GM19397 (cell line): ENCODE measurements around the gene NAPB.

ENCODE experiments used
- ATAC-seq: cut with Tn5 transposase; IDR thresholded peaks from one replicate; pipeline ENCODE4 v1.9.1; 2021; ENCODE audit warnings: mild to moderate bottlenecking, moderate library complexity; ENCODE audit not compliant: unreplicated experiment

The NAPB gene

DNA sequence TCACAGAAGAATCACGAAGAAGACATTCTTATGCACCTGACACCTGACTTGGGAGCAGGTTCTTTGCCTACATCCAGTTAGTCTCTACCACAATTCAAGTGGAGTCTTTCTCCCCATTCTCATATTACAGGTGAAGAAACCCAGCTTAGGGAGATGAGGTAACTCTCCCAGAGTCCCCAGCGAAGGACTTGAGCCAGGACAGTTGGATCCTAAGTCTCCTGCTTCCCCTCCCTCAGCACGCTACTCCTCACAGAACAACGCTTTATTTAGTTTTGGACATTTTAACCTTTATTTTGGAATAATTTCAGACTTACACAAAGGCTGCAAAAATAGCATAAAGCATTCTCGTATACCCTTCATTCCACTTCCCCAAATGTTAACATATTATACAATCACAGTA, 17.4 kb upstream of the NAPB start:
- no peak for ATAC-seq

DNA sequence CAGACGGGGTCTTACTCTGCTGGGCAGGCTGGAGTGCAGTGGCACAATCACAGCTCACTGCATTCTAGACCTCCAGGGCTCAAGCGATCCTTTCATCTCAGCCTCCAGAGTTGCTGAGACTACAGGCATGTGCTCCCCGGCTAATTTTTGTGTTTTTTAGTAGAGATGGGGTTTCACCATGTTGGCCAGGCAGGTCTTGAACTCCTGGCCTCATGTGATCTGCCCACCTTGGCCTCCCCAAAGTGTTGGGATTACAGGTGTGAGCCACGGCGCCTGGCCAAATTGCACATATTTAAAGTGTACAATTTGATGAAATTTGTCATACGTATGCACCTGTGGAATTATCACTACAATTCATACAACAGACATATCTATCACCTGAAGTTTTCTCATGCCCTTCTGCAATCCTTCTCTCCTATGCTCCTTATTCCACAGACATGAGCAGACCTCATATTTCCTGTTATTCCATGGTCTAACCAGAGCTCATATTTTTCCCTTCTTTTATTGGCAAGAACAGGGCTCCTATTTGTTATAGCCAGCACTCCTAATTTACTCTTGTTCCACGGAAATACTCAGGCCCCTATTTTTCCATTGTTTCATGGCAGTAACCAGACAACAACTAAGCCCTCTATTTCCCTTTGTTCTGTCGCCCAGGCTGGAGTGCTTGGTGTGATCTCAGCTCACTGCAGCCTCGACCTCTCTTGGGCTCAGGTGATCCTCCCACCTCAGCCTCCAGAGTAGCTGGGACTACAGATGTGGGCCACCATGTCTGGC, 16.0 kb upstream of the NAPB start:
- ATAC-seq, result no peak

DNA sequence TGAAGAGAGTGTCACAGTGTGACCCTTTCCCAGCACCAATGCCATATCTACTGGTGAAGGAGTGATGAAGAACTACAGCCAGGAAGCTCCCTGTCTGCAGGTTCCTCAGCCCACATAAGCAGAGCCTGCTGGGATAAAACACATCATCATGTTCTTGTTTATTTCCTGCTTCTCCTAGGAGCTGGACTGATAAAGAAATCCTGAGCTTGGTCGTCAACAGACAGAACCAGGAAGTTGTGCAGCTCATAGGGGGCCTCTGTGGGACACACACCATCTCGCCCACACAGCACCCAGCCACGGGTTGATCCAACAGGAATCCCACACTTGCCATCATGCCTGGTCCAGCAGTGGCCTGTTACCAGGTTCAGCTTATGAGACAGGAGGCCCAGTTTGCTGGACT, 15.4 kb upstream of the NAPB start:
- ATAC-seq, result no peak

DNA sequence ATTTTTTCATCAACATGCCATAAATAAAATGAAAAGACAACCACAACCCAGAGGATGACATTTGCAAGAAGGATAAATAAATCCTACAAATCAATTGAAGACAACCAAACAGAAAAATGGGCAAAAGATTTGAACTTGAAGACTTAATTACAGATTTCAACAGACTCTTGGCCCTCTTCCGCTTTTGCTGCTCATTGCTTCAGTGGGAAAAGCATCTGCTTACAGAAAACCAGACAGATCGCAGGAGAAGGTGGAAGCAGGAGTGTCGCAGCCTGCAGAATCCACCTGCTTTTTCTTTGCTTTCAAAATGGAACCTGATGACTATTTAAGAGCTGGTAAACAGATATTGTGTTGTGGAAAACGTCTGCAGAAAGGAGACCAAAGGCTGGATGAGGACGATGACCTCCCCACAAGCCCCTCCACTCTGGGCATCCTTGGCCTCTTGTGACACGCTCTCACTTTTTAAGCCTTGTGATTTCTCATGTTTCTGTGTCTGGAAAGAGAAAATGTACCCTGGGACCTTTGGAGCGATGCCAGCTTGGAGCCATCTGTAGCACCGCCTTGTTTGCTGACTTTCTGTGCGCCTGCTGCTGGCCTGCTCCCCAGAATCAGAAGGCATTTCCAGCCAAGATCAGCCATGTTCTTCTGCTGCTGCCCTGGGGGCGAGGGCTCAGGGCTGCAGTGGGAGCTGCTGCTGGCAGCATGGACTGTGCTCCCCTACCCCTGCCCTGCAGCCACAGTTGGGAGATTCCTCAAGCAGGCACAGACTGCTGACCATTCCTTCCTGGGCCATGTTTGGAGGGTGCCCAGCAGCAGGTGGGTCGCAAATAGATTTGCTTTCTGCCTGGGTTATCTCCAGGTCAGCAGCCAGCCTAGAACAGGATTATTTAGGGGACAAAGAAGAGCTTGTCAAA, 14.6 kb upstream of the NAPB start:
- no peak for ATAC-seq

DNA sequence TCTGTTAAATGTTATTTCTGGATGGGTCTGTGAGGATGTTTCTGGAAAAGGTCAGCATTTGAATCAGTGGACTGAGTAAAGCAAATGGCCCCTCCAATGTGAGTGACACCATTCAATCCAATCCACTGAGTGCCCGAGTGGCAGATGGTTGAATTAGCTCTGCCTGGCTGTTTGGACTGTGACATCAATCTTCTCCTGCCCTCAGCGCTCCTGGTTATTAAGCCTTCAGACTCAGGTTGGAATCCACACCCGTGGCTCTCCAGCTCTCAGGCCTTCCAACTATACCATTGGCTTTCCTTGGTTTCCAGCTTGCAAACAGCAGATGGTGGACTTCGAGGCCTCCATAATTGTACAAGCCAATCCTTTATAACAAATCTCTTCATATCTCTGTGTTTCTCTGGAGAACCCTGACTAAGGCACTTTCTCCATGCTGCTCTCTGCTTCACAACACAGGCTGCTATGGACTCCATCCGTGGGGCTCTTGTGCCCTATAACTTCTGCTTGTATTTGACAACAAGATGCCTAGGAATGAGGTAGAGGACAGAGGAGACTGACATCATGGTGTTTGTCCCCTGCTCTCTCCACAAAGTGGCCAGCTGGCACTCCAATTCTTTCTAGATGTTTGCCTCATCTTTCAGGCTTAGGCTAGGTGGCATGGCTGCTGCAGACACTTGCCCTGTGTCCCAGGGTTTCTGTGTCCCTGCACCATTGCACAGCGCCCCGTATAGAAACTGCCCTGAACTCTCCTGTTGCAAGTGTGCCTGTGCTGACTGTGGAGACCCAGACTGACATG, 13.4 kb upstream of the NAPB start:
- ATAC-seq, result no peak

DNA sequence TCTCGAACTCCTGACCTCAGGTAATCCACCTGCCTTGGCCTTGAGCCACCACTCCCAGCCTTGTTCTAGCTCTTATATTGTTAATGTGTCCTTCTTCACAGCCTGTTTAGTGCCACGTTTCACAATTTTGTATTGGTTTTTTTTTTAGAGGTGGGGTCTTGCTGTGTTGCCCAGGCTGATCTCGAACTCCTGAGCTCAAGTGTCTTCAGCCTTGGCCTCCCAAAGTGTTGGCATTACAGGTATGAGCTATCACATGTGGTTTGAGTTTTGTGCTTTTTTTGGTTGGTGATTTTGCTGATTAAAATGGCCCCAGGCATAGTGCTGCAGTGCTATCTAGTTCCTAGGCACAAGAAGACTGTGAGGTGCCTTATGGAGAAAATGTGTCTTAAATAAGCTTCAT, 12.3 kb upstream of the NAPB start:
- no peak for ATAC-seq

DNA sequence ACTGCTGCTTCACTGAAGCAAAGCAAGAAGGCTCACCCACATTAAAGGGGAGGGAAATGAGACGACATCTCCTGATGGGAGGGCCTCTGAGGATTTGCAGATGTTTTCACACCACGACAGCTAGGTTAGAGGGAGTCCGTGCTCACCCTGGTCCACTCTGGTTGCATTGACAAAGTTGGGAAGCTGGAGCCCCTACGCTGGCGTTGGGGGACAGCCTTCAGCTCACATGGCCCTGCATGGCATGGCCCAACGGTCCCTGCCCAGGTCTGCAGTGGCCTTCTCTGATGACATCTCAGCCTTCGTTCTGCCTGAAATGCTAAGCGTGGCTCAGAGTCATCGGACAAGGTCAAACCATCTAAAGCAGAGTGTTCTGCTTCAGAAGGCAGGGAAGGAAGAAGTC, 3.8 kb upstream of the NAPB start:
- ATAC-seq, result no peak

DNA sequence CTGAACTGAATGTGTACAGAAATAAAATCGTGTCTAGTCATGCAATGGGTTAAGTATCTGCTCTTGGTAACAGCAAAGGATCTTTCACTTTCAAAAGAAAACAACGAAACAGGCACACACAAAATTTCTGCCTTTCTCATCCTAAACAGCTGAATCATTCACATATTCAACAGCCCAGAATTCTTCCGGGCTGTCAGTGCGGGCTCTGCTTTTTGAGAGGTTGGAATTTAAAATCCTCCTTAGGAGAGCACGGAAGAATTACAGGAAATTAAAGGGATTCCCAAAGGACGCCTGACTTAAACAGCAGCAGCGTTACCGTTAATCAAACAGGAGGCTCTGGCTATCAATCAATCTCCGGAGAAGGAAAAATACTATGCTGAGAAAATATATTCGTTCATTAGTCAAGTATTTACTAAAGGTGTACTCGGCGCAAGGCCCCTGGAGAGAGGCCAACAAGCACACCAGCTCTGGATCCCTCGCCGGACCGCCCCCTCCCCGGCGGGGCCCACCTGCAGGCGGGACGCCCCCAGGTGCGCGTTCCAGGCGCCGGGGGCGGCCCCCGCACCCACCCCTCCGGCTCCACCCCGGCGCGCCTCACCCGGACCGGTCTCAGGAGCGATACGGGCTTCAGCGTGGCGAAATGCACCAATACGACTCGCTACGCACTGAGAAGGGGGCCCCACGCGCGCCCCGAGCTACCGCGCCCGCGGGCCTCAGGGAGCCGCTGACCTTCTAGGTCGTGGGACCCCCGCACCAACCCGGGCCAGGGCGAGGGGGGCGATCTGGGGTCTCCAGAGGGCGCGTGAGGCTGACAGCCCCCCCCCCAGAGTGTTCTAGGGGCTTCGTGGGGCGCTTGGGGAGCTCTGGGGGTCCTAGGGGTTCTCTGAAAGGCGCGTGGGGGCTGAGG, 1.0 kb downstream of the NAPB start:
- ATAC-seq, result no peak

DNA sequence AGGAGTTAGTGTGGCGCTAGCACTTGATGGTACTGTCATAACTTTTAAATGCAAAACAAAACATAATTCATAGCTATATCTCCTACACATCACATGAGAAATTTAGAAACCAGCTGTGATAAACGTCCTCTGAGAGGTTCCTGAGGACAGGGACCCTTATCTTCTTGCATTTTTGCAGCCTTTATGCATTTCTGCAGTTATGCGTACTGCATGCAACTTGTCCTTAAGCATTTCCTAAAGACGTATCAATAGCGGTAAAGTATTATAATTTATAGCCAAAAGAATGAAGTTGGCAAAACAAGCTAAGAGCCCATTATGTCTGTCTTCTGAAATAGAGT, 1.7 kb downstream of the NAPB start:
- ATAC-seq, result no peak

DNA sequence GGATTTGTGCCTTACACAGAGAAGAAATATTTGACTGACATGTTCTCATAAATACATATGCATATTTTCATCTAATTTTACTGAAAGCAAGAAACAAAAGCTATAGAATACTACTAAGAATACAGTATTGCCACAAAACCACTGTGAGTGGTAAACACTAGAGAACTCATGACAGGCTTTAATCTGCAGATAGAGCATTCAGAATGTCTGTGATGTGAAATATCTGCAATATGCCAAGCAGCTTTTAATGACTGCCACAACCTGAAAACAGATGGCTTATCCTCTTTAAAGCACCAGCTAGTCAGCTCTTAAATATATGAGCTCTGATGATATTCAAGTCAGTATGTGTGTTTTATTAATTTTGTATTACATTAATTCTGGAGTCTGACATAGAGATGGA, 3.4 kb downstream of the NAPB start:
- no peak for ATAC-seq

DNA sequence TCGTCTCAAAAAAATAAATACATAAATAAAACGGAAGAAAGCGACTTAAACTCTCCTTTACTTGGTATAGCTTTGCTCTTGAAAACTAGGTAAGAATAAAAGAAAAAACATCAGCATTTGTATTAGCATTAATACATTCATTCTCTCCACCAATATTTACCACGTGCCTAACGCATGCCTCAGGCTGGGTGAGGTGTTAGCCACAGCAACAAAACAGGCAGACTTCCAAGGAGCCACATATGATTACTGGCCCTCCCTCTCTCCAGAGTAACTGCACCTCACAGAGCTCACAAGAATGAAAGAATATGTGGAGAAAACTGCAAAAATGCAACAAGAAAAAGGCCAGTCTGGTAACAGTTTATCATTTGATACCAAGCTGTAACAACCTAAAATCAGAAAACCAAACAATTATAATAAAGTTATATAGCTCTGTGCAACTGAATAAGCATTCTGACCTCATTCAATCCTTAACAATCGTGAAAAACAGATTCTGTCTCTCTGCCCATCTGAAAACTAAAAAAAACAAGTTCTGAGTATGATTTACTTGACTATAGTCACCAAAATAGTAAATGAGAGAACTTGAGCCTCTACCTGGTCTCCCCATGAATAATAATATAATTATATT, 5.2 kb downstream of the NAPB start:
- no peak for ATAC-seq

DNA sequence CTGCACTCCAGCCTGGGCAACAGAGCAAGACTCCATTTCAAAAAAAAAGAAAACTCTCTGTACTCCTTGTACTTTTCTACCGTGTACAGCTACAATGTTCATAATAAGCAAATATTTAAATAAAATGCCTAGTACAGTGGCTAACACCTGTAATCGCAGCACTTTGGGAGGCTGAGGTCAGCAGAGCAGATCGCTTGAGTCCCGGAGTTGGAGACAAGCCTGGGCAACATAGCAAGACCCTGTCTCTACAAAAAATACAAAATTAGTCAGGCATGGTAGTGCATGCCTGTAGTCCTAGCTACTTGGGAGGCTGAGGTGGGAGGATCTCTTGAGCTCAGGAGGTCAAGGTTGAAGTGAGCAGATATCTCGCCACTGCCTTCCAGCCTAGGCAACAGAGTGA, 5.7 kb downstream of the NAPB start:
- ATAC-seq, result no peak

DNA sequence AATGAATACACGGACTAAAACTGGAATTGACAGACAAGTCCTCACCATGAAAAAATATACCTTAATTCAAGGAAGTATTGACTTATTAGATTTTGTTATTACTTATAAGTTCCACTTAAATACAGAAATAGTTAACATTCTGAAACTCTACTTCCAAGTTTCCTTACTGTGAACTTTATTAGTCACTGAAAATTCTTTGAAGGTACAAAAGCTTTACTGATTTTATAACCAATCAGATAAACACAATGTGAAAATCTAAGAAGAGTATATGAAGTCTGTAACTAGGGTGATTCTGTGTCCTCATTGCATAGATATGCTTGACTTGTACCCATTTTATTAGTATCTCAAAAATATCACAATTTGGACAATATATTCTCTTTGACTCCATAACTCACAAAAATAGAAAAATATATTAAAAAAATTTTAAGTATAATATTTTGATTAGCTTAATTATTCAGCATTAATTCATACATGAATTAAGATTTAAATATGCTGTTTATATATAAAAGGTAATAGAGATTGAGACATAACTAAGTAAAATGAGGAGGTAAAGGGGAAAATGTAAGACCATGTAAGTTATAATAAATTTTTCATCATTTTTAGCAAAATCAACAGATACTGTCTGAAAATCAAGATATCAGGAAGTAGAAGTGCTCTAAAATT, 6.6 kb downstream of the NAPB start:
- no peak for ATAC-seq

DNA sequence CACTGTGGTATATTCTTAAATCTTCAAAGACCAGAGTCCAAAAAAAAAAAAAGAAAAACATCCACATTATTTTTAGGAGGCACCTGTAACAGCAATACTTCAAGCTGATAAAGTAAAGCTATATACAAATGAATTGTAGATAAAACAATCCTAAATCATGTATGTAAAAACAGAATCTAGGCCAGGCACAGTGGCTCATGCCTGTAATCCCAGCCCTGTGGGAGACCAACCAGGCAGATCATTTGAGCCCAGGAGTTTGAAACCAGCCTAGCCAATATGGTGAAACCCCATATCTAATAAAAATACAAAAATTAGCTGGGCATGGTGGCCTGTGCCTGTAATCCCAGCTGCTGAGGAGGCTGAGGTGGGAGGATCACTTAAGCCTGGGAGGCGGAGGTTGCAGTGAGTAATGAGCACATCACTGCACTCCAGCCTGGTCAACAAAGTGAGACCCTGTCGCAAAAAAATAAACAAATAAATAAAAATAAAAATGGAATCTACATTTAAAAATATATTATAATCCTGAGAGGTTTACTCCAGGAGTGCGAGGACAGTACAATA, 7.3 kb downstream of the NAPB start:
- ATAC-seq, result no peak

DNA sequence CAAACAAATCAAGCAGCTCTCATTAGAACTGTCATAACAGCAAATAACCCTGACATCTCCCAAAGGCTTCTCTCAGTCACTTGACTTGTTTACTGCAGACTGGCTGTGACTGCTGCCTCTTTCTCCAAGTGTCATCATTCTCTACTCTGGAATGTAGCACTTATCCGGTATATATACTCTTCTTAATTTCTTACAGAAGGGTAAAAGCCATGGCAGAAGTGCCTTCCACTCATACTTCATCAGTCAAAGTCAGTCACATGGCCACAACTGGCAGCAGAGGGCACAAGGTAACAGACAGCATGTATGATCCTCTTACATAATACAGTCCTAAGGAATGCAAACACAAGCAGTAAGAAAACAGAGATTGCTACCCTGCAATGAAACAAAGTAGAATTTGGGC, 9.3 kb downstream of the NAPB start:
- ATAC-seq, result no peak

DNA sequence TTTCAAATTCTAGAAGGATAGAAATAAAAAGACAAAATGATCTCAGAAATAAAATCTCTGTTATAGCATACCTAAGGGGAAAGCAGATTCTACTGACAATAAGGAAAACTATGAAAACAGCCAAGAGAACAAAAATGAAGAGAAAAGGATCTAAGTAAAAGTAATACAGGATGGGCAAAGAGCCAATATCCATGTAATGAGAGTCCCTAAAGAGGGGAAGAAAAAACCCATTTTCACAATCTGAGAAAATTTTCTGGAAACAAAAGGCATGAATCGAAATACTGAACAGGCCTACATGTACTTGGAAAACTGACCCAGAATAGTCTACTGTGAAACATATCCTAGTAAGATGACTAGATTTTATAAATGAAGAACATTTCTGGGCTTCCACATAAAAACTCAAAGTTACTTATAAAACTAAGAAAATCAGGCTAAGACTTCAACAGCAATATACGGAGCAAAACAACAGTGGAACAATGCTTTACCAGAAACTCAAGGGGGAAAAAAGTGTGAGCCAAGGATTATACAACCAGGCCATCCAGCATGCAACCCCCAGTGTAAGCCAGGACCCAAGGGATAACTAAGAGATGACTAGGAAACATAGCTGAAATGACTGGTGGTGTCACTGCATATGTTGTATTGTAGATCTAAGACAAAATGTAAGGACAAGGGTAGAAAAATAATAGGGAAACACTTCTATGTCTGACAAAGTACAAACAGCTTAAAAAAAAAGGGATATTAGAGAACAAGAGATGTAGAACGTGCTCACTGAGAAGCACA, 10.2 kb downstream of the NAPB start:
- no peak for ATAC-seq

DNA sequence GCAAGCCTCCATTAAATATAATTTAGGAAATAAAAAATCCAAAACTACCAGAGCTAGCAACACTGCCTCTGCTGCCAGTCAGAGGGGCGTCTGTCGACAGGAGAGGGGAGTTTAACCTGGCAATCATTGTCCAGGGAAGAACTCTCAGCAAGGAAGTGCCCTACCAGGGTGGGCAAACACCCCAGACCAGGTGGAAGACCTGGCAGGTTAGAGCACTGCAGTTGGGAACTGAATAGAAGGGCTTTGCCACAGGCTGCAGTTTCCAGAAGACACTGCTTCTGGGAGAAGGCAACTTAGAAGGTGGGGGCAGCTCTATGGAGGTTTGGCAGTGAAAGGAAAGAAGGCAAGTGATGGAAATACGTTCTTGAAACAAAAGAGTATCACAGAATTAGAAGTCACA, 11.5 kb downstream of the NAPB start:
- ATAC-seq, result no peak

DNA sequence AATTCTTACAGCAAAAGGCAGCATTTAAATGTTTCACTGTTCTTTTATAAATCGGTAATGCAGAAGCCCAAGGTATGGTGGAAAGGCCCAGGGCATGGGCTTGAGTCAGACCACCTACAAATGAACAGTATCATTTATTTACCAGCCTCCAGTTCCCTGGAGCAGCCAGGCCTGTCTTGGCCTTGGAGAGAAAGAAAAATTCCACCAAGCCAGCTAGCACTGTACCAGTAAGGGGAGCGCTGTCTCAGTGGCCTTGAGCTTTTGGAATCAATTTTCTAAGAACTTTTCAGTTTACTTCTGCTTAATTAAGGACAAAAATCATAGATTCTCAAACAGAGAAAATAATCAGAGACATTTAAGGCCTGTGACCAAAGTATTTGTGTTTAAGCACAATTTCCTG, 12.3 kb downstream of the NAPB start:
- ATAC-seq, result no peak
